DND-41 (cell line): ENCODE measurements around the gene KHDC4.

Source experiments
- EZH2 ChIP-seq: IDR thresholded peaks from 3 replicates; pipeline ENCODE4 v1.6.1; 2012; ENCODE audit warnings: borderline replicate concordance, low read depth, mild to moderate bottlenecking, moderate library complexity, low read length, inconsistent platforms; ENCODE audit not compliant: severe bottlenecking
- TF ChIP-seq, protein P1 (sequence below): IDR thresholded peaks from 2 replicates; pipeline ENCODE4 v1.5.1; 2012; ENCODE audit warnings: borderline replicate concordance, low read length, moderate library complexity, mild to moderate bottlenecking; ENCODE audit not compliant: poor library complexity, severe bottlenecking; ENCODE audit errors: extremely low read depth

DNA sequence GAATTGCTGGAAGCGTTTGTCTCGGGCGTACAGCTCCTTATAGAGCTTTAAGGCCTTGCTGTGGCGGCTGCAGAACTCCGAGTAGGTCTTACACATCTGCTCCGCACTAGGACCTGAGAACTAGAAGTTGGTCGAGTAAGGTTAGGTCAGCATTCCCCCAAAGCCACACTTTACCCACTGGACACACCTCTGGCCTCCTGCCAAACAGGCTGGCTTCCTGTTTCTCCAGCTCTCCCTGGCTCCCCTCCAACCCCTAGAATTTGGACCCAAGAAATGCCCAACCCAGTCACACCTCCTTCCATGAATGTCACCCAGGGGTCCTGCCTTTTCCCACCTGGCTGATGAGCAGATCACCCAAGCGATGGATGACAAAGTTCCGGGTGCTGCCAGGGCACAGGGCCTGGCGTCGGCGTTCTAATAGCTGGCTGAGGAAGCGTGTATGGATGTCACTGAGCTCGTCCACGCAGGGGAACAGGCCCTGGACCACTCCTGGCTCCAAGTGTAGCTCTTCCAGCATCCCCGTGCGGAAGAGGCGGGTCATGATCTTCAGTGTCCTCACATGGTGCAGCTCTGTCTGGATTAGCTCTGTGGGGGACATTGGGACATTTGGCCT lies 28.5 kb upstream of the KHDC4 start:
- TF ChIP-seq, protein P1, sequence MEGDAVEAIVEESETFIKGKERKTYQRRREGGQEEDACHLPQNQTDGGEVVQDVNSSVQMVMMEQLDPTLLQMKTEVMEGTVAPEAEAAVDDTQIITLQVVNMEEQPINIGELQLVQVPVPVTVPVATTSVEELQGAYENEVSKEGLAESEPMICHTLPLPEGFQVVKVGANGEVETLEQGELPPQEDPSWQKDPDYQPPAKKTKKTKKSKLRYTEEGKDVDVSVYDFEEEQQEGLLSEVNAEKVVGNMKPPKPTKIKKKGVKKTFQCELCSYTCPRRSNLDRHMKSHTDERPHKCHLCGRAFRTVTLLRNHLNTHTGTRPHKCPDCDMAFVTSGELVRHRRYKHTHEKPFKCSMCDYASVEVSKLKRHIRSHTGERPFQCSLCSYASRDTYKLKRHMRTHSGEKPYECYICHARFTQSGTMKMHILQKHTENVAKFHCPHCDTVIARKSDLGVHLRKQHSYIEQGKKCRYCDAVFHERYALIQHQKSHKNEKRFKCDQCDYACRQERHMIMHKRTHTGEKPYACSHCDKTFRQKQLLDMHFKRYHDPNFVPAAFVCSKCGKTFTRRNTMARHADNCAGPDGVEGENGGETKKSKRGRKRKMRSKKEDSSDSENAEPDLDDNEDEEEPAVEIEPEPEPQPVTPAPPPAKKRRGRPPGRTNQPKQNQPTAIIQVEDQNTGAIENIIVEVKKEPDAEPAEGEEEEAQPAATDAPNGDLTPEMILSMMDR, result no peak
- TF ChIP-seq EZH2, result no peak
